IPS DF 6.9 (cell line): Measurements from ENCODE around the gene TASL.
"Not testable (repeated sequence)": the region's sequence is repeated elsewhere in the genome, so short reads cannot be mapped to it uniquely, and the experiment has no call there.

ENCODE experiments used
- DNase-seq: peaks from one replicate; pipeline ENCODE4 v3.0.0-alpha.2; 2013; ENCODE audit warnings: low read depth, low spot score
- H3K27ac ChIP-seq: one replicate; pipeline ENCODE4 v1.5.1; 2013; ENCODE audit warnings: low read length, control low read depth
- H3K27me3 ChIP-seq: 2 replicates; pipeline ENCODE4 v1.6.1; 2013; ENCODE audit warnings: mild to moderate bottlenecking, low read length; ENCODE audit not compliant: control insufficient read depth, insufficient read depth
- H3K36me3 ChIP-seq: 2 replicates; pipeline ENCODE4 v1.6.1; 2013; ENCODE audit warnings: low read length; ENCODE audit not compliant: control insufficient read depth, insufficient read depth
- H3K4me1 ChIP-seq: 2 replicates; pipeline ENCODE4 v1.6.1; 2013; ENCODE audit warnings: low read length; ENCODE audit not compliant: control insufficient read depth, insufficient read depth
- H3K4me3 ChIP-seq: 2 replicates; pipeline ENCODE4 v1.5.1; 2013; ENCODE audit warnings: mild to moderate bottlenecking, low read length
- H3K9me3 ChIP-seq: 2 replicates; pipeline ENCODE4 v1.6.1; 2013; ENCODE audit warnings: low read length, inconsistent platforms; ENCODE audit not compliant: control insufficient read depth, insufficient read depth
- WGBS: extraction: QIAGEN DNeasy Blood & Tissue Kit; methylation state at CpG from one replicate; pipeline ENCODE4 v1.1.7; 2013; ENCODE audit warnings: mixed read lengths, missing lambda C conversion rate; ENCODE audit not compliant: insufficient read length, insufficient coverage; 5-methylcytosine and 5-hydroxymethylcytosine counted together

The TASL gene

GRCh38 chrX:30576881-30577280, 685 bp downstream of the TASL start:
- Histone ChIP-seq H3K9me3 (no peaks in the 10 kb centered on the region), H3K27me3 (no peaks in the 10 kb centered on the region), H3K27ac (no peak overlapping the region), H3K4me3 (no peak overlapping the region), H3K36me3 (no peaks in the 10 kb centered on the region), H3K4me1 (no peaks in the 10 kb centered on the region)
- DNase-seq, result no peak
- no CpG with 5 or more reads among the region's 8 CpGs for WGBS

GRCh38 chrX:30573125-30573524, 4.4 kb downstream of the TASL start:
- no peaks in the 10 kb centered on the region for H3K36me3 ChIP-seq
- H3K4me1 ChIP-seq, result no peaks in the 10 kb centered on the region
- WGBS, result no CpG with 5 or more reads among the region's 3 CpGs
- H3K9me3 ChIP-seq, result no peaks in the 10 kb centered on the region
- no peak for DNase-seq
- H3K27me3 ChIP-seq, result no peaks in the 10 kb centered on the region
- no peak overlapping the region for H3K27ac ChIP-seq
- H3K4me3 ChIP-seq, result no peak overlapping the region

GRCh38 chrX:30572678-30573077, 4.9 kb downstream of the TASL start:
- Histone ChIP-seq H3K27me3 (no peaks in the 10 kb centered on the region), H3K4me1 (no peaks in the 10 kb centered on the region), H3K27ac (no peak overlapping the region), H3K9me3 (no peaks in the 10 kb centered on the region), H3K4me3 (no peak overlapping the region), H3K36me3 (no peaks in the 10 kb centered on the region)
- WGBS, result no CpG with 5 or more reads among the region's 4 CpGs
- no peak for DNase-seq

- H3K9me3 ChIP-seq, result no peaks in the 10 kb centered on the region
- H3K27ac ChIP-seq, result no peak overlapping the region
- no CpG with 5 or more reads among the region's 1 CpG for WGBS
- DNase-seq, result no peak
- no peaks in the 10 kb centered on the region for H3K27me3 ChIP-seq
- no peaks in the 10 kb centered on the region for H3K36me3 ChIP-seq
- no peaks in the 10 kb centered on the region for H3K4me1 ChIP-seq
- H3K4me3 ChIP-seq, result no peak overlapping the region
These were observed 5.6 kb downstream of the TASL start for GRCh38 chrX:30572004-30572403.

- no peaks in the 10 kb centered on the region for H3K4me1 ChIP-seq
- H3K4me3 ChIP-seq, result no peak overlapping the region
- WGBS, result no CpG with 5 or more reads among the region's 1 CpG
- H3K27ac ChIP-seq, result no peak overlapping the region
- no peaks in the 10 kb centered on the region for H3K9me3 ChIP-seq
- H3K27me3 ChIP-seq, result no peaks in the 10 kb centered on the region
- H3K36me3 ChIP-seq, result no peaks in the 10 kb centered on the region
- DNase-seq, result no peak
These were observed 7.1 kb downstream of the TASL start for GRCh38 chrX:30570505-30570904.

GRCh38 chrX:30568136-30568535, 9.4 kb downstream of the TASL start:
- no peak overlapping the region for H3K4me3 ChIP-seq
- no peaks in the 10 kb centered on the region for H3K4me1 ChIP-seq
- H3K27me3 ChIP-seq, result no peaks in the 10 kb centered on the region
- no peaks in the 10 kb centered on the region for H3K9me3 ChIP-seq
- no peak overlapping the region for H3K27ac ChIP-seq
- H3K36me3 ChIP-seq, result no peaks in the 10 kb centered on the region
- DNase-seq, result no peak
- no CpG with 5 or more reads among the region's 4 CpGs for WGBS

GRCh38 chrX:30563070-30563469, 14.5 kb downstream of the TASL start:
- H3K36me3 ChIP-seq, H3K9me3 ChIP-seq: not testable (repeated sequence)
- no CpG with 5 or more reads among the region's 5 CpGs for WGBS

GRCh38 chrX:30561191-30561590, 16.4 kb downstream of the TASL start:
- Histone ChIP-seq H3K36me3 (no peaks in the 10 kb centered on the region), H3K27me3 (no peaks in the 10 kb centered on the region), H3K4me3 (no peak overlapping the region), H3K27ac (no peak overlapping the region), H3K4me1 (no peaks in the 10 kb centered on the region), H3K9me3 (no peaks in the 10 kb centered on the region)
- DNase-seq, result no peak
- no CpG with 5 or more reads among the region's 2 CpGs for WGBS

More at GRCh38 chrX:30563070-30563469, 14.5 kb downstream of the TASL start:
- not testable (repeated sequence) for H3K4me1 ChIP-seq, DNase-seq, H3K27ac ChIP-seq, H3K27me3 ChIP-seq, H3K4me3 ChIP-seq

- no peaks in the 10 kb centered on the region for H3K4me1 ChIP-seq
- DNase-seq, result no peak
- no peak overlapping the region for H3K27ac ChIP-seq
- H3K9me3 ChIP-seq, result no peaks in the 10 kb centered on the region
- no CpG with 5 or more reads among the region's 2 CpGs for WGBS
- no peak overlapping the region for H3K4me3 ChIP-seq
- no peaks in the 10 kb centered on the region for H3K36me3 ChIP-seq
- H3K27me3 ChIP-seq, result no peaks in the 10 kb centered on the region
These were observed 39.3 kb downstream of the TASL start for GRCh38 chrX:30538271-30538670.

- no peaks in the 10 kb centered on the region for H3K27me3 ChIP-seq
- no peaks in the 10 kb centered on the region for H3K9me3 ChIP-seq
- no CpG with 5 or more reads among the region's 1 CpG for WGBS
- no peaks in the 10 kb centered on the region for H3K4me1 ChIP-seq
- no peak for DNase-seq
- no peak overlapping the region for H3K27ac ChIP-seq
- H3K4me3 ChIP-seq, result no peak overlapping the region
- H3K36me3 ChIP-seq, result no peaks in the 10 kb centered on the region
These were observed 43.7 kb downstream of the TASL start for GRCh38 chrX:30533835-30534234.

GRCh38 chrX:30533266-30533665, 44.3 kb downstream of the TASL start:
- WGBS, result no CpG with 5 or more reads among the region's 2 CpGs
- no peaks in the 10 kb centered on the region for H3K9me3 ChIP-seq
- no peaks in the 10 kb centered on the region for H3K27me3 ChIP-seq
- no peak for DNase-seq
- H3K27ac ChIP-seq, result no peak overlapping the region
- no peak overlapping the region for H3K4me3 ChIP-seq
- H3K4me1 ChIP-seq, result no peaks in the 10 kb centered on the region
- H3K36me3 ChIP-seq, result no peaks in the 10 kb centered on the region
